HepG2 (cell line): ENCODE results near the gene AP2A2. TPM values are rescaled to one million over a fixed set of nuclear protein-coding genes. Genes with fewer than 3 reads are reported as not detected.

Experiments used
- FIP1L1 ChIP-seq: fragments of 200-400 bp; formaldehyde crosslinking; IDR thresholded peaks from 2 replicates; pipeline ENCODE4 v1.6.1; 2018; ENCODE audit warnings: low read depth, mild to moderate bottlenecking, low read length, moderate library complexity, borderline replicate concordance; ENCODE audit not compliant: insufficient read depth
- IRF9 ChIP-seq: sonication (generic); formaldehyde crosslinking; IDR thresholded peaks from 2 replicates; pipeline ENCODE4 v1.8.0; 2022; ENCODE audit warnings: missing genetic modification reagents, mild to moderate bottlenecking, borderline replicate concordance
- MEF2D ChIP-seq: sonication (generic); formaldehyde crosslinking; IDR thresholded peaks from 2 replicates; pipeline ENCODE4 v1.5.1; 2020; ENCODE audit warnings: mild to moderate bottlenecking, missing genetic modification reagents
- MIER3 ChIP-seq: IDR thresholded peaks from 2 replicates; pipeline ENCODE4 v1.6.1; 2016; ENCODE audit warnings: missing compliant biosample characterization, borderline replicate concordance
- NFKB2 ChIP-seq: sonication (generic); formaldehyde crosslinking; IDR thresholded peaks from 2 replicates; pipeline ENCODE4 v1.4.0; 2020; ENCODE audit warnings: missing genetic modification reagents, borderline replicate concordance
- NFYB ChIP-seq: sonication (generic); formaldehyde crosslinking; IDR thresholded peaks from 2 replicates; pipeline ENCODE4 v1.4.0; 2020; ENCODE audit warnings: missing genetic modification reagents
- REST ChIP-seq, 2 experiments: IDR thresholded peaks; 2 replicates each; pipeline ENCODE4 v1.6.1; 2011 to 2012; ENCODE audit warnings: low read length in 2 of 2, borderline replicate concordance in 1 of 2, low read depth in 1 of 2, mild to moderate bottlenecking in 1 of 2, moderate library complexity in 1 of 2
- ZBTB1 ChIP-seq: sonication (generic); formaldehyde crosslinking; IDR thresholded peaks from 2 replicates; pipeline ENCODE4 v1.4.0; 2020; ENCODE audit warnings: missing genetic modification reagents, borderline replicate concordance
- ZBTB38 ChIP-seq: sonication (generic); formaldehyde crosslinking; IDR thresholded peaks from 2 replicates; pipeline ENCODE4 v1.5.1; 2020; ENCODE audit warnings: mild to moderate bottlenecking, missing genetic modification reagents
- ZBTB4 ChIP-seq: sonication (generic); formaldehyde crosslinking; IDR thresholded peaks from 2 replicates; pipeline ENCODE4 v1.4.0; 2020; ENCODE audit warnings: missing genetic modification reagents, mild to moderate bottlenecking, borderline replicate concordance
- ZIK1 ChIP-seq: sonication (generic); formaldehyde crosslinking; IDR thresholded peaks from 2 replicates; pipeline ENCODE4 v1.5.0; 2020; ENCODE audit warnings: mild to moderate bottlenecking, low read depth, missing genetic modification reagents, borderline replicate concordance
- ZNF296 ChIP-seq: sonication (generic); formaldehyde crosslinking; conservative IDR thresholded peaks from 2 replicates; pipeline ENCODE4 v1.5.0; 2020; ENCODE audit warnings: mild to moderate bottlenecking, missing genetic modification reagents
- ZNF329 ChIP-seq: sonication (generic); formaldehyde crosslinking; IDR thresholded peaks from 2 replicates; pipeline ENCODE4 v1.9.0; 2021; ENCODE audit warnings: low read depth, mild to moderate bottlenecking, missing genetic modification reagents
- ZNF468 ChIP-seq: sonication (generic); formaldehyde crosslinking; IDR thresholded peaks from 2 replicates; pipeline ENCODE4 v1.8.0; 2022; ENCODE audit warnings: mild to moderate bottlenecking, moderate library complexity, missing genetic modification reagents
- ZSCAN29 ChIP-seq: sonication (generic); formaldehyde crosslinking; conservative IDR thresholded peaks from 2 replicates; pipeline ENCODE4 v1.4.0; 2020; ENCODE audit warnings: mild to moderate bottlenecking, missing genetic modification reagents
- polyA plus RNA-seq, 8 experiments: library from polyadenylated mRNA; depleted of rRNA in 3 of 8; stranded (reverse) in 7 of 8; unstranded in 1 of 8; fragments of >200 nt; fragmentation: Illumina TruSeq in 4 of 8; extraction: Trizol in 4 of 8; gene quantifications; 2 replicates each; pipeline versions ENCODE4 v1.2.1 to v1.2.3, GENCODE V29; 2011 to 2016; ENCODE audit warnings: low read depth in 4 of 8, missing spikeins in 1 of 8, mixed read lengths in 1 of 8; ENCODE audit not compliant: insufficient read depth in 1 of 8
- total RNA-seq, 5 experiments: library from RNA; depleted of rRNA; stranded (reverse); fragments of >200 nt; fragmentation: Illumina TruSeq; extraction: Trizol; gene quantifications; 2 replicates each; pipeline ENCODE4 v1.2.3, GENCODE V29; 2016; ENCODE audit warnings: low read depth in 1 of 5
- TF ChIP-seq, protein P1 (sequence below): IDR thresholded peaks from 2 replicates; pipeline ENCODE4 v1.6.1; 2016; ENCODE audit warnings: control low read depth
- TF ChIP-seq, protein P2 (sequence below): sonication (generic); formaldehyde crosslinking; IDR thresholded peaks from 2 replicates; pipeline ENCODE4 v1.5.0; 2020; ENCODE audit warnings: missing genetic modification reagents

Gene AP2A2
- total and polyA plus RNA-seq, 2 of the 13 experiments (the other 11 are each of a cell fraction or from before 2014, with no cell fraction given): 25.7 to 75.7 TPM

GRCh38 chr11:925158-925495 is 543 bp upstream of the AP2A2 start (continued):
- TF ChIP-seq MEF2D (CRISPR knock-in tag): no peak
- no peak for TF ChIP-seq ZBTB1 (CRISPR knock-in tag)
- TF ChIP-seq ZNF296 (CRISPR knock-in tag): no peak
- TF ChIP-seq ZSCAN29 (CRISPR knock-in tag): 0 out of 2 replicates have a peak, but pooled peaks have one; percentile 27
- TF ChIP-seq ZNF468 (CRISPR knock-in tag): no peak
- TF ChIP-seq FIP1L1: no peak
- TF ChIP-seq ZBTB4 (CRISPR knock-in tag): peak; percentile 2; the same call in 1 of the 2 replicates
- no peak for TF ChIP-seq MIER3
- TF ChIP-seq NFKB2: 0 out of 2 replicates have a peak, but pooled peaks have one; percentile 4
- TF ChIP-seq REST (IDR thresholded peaks at IDR 0.05; ENCODE audit: borderline replicate concordance in 1 of 2, low read depth in 1 of 2, low read length in 2 of 2): no peak
- TF ChIP-seq, protein P1, sequence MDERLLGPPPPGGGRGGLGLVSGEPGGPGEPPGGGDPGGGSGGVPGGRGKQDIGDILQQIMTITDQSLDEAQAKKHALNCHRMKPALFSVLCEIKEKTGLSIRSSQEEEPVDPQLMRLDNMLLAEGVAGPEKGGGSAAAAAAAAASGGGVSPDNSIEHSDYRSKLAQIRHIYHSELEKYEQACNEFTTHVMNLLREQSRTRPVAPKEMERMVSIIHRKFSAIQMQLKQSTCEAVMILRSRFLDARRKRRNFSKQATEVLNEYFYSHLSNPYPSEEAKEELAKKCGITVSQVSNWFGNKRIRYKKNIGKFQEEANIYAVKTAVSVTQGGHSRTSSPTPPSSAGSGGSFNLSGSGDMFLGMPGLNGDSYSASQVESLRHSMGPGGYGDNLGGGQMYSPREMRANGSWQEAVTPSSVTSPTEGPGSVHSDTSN (CRISPR knock-in tag): no peak
- no peak for TF ChIP-seq ZIK1
- TF ChIP-seq ZNF329 (CRISPR knock-in tag): no peak
- TF ChIP-seq ZBTB38 (CRISPR knock-in tag): peak; percentile 90
- 0 out of 2 replicates have a peak, but pooled peaks have one; percentile 48 for TF ChIP-seq IRF9 (CRISPR knock-in tag)
- TF ChIP-seq NFYB (CRISPR knock-in tag): peak; percentile 3; the same call in 1 of the 2 replicates
- TF ChIP-seq, protein P2, sequence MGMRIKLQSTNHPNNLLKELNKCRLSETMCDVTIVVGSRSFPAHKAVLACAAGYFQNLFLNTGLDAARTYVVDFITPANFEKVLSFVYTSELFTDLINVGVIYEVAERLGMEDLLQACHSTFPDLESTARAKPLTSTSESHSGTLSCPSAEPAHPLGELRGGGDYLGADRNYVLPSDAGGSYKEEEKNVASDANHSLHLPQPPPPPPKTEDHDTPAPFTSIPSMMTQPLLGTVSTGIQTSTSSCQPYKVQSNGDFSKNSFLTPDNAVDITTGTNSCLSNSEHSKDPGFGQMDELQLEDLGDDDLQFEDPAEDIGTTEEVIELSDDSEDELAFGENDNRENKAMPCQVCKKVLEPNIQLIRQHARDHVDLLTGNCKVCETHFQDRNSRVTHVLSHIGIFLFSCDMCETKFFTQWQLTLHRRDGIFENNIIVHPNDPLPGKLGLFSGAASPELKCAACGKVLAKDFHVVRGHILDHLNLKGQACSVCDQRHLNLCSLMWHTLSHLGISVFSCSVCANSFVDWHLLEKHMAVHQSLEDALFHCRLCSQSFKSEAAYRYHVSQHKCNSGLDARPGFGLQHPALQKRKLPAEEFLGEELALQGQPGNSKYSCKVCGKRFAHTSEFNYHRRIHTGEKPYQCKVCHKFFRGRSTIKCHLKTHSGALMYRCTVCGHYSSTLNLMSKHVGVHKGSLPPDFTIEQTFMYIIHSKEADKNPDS (CRISPR knock-in tag): peak; percentile 54; the same call in 1 of the 2 replicates
